Measurements from ENCODE around the gene GPER1.
"Not testable (repeated sequence)": the region's sequence is repeated elsewhere in the genome, so short reads cannot be mapped to it uniquely, and the experiment has no call there.

GPER1 gene

DNA sequence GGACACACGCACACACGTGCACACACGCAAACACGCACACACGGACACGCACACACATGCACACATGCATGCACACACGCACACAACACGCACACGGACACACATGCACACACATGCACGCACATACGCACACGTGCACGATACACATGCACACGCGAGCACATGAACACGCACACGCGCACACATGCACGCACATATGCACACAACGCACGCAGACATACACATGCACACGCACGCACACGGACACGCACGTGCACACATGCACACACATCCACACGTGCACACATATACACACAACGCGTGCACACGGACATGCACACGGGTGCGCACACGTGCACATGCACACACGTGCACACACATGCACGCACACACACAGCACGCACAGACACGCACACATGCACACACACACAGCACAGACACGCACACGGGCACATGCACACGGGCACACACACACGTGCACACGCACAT, 17.3 kb upstream of the GPER1 start:
- no peak for DNase-seq

DNA sequence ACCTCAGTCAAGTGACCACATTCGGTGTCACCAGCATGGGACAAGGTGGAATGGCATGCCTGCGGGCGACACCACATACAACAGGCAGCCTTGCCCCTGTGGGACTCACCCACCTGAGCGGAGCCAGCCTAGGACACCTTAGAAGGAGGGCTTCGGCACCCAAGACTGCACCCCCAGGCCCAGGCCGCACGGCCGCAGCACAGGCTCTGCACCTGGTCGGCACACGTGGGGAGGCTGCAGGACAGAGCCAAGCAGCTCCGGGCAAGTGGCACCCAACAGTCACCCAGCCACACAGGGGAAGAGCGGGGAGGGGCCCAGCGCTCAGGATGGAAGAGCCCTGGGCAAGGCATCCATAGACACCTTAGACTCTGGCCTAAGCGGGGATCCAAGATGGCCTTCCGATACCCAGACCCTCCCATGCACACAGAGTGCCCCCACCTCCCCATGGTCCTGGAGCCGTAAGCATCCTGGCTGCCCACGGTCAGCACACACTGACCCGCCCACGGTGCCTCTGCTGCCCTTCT, 16.1 kb upstream of the GPER1 start:
- no peak for DNase-seq

DNA sequence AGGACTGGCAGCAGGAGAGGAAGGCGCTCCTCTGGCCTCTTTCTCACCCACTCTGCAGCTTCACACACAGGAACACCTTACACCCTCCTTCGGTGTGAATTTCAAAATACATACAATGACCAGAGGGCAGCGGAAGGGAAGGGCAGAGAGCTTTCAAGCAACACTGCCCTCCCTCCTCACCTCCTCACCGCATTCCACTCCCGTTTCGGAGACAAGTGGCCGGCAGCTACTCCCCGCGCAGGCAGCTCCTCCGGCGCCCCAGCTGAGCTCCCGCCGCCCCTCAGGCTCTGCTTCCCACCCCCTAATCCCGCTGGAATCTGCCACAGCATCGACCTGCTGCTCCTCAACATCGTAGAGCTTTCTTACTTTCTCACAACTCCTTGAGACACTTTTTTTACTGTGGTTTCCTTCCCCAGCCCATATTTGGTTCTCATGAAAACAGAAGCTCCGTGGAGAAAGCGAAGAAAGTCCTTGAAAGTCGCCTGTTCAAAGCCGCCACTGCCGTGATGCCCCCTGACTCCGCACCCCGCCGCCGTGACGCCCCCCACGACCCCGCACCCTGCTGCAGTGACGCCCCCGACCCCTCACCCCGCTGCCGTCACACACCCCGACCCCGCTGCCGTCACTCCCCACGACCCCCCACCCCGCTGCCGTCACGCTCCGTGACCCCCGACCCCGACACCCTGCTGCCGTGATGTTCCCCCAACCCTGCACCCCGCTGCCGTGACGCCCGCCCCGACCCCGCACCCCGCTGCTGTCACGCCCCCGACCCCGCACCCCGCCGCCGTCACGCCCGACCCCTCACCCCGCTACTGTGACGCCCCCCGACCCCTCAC, 14.6 kb upstream of the GPER1 start:
- DNase-seq, result no peak

DNA sequence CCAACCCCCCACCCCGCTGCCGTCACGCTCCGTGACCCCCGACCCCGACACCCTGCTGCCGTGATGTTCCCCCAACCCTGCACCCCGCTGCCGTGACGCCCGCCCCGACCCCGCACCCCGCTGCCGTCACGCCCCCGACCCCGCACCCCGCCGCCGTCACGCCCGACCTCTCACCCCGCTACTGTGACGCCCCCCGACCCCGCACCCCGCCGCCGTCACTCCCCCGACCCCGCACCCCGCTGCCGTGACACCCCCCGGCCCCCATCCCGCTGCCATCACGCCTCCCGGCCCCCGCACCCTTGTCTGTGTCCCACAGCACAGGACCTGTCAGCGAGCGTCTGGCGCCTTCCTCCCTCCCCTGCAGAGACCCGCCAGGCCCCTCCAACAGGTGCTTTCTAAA, 13.9 kb upstream of the GPER1 start:
- not testable (repeated sequence) for DNase-seq

DNA sequence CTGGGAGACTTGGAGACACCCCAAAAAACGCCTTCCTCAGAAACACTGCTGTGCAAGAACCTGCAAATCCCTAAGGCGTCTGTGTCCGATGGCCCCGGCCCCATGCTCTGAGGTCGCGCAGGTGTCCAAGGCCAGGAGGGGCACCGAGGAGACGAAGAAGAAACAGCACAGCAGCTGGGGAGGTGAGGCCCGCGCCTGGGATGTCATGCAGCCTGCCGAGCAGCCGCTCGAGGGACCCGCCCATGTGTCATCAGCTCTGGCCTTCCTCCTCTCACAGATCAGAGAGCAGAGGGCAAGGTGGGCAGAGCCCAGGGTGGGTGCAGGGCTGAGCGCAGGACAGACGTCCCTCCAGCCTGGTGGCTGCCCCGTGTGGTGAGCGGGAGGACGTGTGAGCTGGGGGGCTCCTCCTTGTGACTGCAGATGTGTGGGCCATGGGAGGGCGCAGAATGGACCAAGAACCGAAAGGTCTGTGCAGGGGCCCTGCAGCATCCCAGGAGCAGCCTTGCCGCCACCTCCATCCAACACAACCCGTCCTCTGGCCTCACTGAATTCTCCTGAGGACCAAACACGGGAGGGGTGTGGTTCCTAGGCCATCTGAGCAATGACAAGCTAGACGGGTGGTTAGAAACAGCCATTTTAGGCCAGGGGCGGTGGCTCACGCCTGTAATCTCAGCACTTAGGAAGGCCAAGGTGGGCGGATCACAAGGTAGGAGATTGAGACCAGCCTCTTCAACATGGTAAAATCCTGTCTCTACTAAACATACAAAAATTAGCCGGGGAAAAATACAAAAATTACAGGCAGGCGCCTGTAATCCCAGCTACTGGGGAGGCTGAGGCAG, 13.1 kb upstream of the GPER1 start:
- DNase-seq, result no peak

DNA sequence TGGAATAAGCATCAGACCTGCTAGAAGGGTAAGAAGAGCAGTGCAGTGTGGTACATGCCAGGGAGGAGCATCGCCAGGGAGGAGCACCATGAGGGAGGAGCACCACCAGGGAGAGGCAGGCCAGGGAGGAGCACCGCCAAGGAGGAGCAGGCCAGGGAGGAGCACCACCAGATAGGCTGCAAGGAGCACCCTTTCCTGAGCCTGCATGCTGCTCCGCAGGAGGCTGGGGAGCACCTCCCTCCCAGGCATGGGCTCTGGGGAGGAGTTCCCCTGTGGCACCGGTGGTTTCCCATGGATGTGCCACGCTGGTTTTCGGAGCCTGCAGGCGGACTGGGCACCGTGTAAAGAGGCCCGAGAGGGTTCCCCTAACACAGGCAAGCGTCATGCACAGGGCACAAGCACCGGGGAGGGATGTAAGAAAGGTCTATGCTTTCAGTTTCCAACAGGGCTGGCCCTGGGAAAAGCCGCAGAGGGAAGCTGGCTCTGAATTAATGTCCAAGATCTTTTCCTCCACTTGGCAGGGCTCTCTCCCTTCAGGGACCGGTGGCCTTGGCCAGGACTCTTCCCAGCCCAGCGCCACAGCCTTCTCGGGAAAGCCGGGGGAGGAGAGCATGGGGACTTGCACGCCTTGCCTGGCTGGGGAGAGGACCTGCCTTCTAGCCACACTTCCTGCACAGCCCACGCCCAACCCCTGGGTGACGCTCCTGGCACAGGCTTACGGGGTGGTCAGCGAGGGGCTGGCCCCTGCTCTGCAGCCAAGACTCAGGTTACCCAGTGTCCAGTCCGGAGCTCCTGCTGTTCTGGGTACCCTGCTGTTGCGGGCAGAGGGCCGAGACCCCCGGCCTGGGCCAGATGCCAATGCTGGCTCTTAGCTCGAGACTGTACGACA, 11.5 kb upstream of the GPER1 start:
- no peak for DNase-seq

DNA sequence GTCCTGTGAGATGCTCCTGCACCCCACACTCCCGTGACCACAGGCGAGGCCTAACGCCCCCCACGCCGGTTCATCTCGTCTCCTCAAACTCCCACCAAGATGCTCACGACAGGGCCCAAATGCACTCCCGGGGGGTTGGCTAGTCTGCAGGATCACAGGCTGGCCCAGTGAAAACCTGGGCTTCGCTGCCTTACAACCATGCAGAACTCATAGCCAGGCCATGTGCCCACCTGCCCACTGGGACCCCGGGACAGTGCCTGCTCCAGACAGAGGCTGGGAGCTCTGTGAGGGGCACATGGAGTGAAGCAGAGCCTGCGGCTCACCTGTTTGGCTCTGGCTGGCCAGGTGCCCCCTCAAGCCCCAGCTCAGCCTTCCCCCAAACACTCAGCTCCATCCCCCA, 9.4 kb upstream of the GPER1 start:
- DNase-seq, result no peak

DNA sequence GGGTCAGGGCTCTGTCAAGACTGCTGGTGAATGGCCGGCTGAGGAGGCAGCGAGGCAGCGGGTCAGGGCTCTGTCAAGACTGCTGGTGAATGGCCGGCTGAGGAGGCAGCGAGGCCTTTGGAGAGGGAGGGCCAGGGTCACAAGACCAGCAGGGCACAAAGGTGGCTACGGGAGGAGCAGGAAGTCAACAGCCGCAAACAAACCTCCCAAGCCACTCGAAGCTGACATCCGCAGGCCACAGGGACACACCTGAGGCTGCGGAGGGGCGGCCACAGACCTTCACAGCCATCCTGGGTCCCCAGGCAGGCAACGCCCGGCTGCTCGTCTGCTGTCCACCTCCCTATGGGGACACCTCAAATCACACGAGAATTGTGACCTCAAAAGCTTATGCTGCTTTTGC, 8.9 kb upstream of the GPER1 start:
- DNase-seq, result no peak

DNA sequence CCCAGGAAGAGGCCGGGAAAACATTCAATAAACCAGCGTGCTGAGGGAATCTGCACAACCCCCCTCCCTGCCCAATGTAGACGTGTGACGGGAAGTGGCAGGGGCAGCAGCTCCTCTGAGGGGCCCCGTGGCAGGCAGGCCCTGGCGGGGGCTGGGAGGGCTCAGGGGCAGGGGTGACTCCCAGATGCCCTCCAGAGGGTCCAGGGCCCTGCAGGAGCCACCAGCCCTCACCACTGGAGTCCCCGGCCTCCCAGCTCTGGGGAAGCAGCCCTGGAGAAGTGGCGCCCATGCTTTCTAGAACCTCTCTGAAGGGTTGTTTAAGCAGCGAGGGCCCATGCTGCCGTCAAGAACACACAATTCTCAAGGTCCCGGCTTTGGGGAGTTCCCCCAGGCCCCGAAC, 8.4 kb upstream of the GPER1 start:
- DNase-seq, result no peak

DNA sequence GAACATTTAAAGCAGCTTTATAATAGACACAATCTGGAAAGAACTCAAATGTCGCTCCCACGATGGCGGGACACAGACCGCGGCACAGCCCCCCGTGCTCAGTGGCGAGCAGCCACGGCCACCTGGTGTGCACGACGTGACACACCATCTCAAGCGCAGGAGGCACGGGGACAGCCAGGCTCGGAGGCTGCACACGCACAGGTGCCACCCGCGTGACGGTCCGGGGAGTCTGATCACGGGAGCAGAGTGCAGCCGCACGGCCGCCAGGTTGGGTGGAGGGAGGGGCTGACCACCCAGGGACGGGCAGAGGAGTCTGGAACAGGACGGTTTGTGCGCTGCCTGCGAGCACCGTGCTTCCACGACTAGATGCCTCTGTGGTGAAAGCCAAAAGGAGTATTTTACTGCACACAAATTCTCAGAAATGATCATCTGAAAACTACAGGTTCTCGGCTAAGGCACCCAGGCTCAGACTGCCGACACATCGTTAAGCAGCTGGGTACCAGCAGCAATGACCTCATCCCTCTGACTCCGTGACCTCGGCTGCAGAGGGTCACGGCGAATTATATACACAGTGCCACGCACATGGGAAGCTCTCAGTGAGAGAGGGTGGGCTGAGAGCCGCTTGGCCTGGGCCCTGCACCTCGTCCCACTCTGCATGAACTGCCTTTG, 7.5 kb upstream of the GPER1 start:
- DNase-seq, result no peak

DNA sequence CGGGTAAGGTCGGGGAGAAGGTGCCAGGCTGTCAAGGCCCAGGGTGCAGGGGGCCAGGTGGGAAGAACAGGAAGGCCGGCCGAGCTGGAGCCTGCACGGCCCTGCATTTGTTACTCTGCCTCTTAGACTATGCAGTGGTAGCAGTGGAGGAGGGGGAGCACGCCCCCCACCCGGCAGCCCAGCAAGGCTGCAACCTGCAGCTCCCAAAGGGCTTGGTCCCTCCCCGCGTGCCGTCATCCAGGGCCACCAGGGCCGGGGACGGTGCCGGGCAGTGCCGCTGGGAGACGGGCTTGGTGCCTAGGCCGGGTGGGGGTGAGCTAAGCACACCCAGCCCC, 7.0 kb upstream of the GPER1 start:
- DNase-seq, result no peak

DNA sequence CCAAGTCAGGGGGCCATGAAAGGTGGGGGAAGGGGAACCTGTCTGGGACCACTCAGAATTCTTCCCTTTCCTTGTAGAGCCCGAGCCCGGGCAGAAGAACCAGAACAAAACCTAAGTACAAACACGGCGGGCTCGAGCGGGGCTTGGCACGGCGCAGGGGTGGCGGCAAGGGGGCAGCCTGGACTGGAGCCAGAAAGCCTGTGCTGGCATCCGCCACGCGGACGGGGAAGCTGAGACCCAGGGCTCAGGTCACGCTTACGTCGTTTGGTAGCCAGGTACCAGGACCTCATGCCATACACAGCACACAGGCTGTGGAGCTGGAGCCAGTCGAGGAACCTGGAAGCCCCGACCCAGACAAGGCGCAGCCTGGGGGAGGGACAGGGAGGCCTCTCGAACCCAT, 6.6 kb upstream of the GPER1 start:
- no peak for DNase-seq

DNA sequence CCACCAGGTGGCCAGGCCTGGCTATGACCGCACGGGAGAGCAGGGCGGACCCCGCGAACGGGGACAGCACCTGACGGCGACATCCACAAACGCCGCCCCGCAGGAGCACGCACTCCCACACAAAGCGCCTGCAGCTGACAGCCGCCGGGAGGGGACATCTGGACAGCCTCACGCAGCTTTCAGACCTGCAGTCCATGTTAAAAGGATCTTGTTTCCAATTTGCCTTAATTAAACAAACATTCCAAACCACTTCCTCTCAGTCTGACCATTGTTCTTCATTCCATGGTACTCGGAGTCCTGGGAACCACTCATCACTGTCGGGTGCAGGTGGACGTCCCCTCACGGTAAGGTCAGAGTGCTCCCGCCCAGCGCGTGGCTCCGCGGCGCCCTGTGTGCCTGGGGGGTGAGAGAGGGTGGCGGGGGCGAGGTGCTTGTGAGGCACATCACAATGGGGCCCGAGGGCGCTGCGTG, 5.9 kb upstream of the GPER1 start:
- no peak for DNase-seq

DNA sequence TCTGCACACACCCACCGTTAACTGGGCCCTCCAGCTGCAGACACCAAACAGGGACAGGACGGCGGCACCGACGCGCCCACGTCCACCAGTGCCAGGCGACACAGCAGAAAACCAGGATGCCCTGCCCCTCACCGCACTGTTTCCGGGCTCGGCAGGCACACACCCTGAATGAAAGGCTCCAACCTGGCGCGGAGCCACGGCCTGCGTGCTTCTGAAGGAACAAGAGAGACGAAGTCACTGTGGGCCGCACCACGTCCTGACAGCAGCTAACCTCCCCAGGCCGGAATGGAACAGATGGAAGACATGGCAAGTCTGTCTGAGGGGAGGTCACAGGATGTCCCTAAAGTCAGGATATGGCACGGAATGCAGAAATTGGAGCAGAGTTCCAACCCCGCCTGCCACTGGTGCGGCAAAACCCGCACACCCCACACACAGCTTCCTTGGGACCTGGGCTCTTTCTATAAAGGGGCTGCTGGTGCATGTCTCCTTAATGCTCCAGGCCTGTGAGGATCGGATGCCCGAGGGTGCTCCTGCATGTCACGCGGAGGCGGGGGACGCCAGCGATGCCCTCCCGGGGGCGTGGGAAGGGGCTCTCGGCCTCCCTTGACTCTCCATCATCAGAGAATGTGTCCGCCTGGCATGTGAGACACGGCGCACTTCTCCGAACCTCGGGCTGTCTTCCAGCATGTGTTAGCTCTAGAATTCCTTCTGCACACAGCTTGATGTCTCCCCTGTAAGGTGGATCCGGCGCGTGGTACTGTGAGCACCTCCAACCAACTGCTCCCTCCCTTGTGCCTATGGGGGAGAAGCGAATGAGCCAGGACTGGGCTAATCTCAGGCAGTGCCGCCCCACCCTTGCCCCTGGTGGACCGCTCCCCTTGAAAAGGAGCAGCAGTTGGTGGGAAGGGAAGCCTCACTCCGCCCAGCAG, 3.9 kb upstream of the GPER1 start:
- no peak for DNase-seq

DNA sequence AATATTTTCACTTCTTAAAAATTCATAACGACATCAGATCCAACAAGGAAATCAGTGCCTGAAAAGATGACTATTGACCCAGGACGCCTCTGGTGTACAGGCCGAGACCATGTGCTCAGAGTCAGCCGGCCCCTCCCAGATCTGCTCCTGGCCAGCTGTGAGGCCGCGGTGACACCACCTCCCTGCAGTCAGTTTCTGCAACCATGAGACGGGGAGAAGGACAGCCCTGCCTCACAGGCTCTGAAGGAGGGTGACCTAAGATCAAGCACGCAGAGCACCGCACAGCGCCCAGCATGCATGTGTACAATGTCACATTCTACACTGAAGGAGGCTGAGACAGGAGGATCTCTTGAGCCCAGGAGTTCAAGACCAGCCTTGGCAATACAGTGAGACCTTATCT, 2.6 kb upstream of the GPER1 start:
- DNase-seq, result no peak

DNA sequence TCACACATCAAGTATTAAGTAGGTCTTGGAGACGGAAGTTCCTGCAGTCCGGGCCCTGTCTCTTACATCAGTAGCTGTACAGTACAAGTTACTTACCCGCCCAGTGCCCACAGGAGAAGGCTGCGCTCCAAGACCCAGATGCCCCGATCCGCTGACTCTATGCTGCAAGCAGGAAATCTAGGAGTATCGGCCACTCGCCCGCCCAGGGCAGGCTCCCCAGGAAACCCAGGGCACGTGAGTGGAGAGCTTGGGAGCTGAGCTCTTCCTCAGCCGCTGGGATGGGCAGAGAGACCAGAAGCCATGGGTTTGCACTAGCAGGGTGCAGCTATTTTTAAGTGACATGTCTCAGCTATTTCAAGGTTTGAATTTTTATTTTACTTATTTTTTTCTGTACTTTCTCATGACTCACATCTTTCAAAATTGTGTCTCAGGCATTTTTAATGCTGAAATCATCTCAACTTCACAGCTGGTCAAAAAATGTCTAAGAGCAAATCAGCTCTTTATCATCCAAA, 1.9 kb upstream of the GPER1 start:
- no peak for DNase-seq

DNA sequence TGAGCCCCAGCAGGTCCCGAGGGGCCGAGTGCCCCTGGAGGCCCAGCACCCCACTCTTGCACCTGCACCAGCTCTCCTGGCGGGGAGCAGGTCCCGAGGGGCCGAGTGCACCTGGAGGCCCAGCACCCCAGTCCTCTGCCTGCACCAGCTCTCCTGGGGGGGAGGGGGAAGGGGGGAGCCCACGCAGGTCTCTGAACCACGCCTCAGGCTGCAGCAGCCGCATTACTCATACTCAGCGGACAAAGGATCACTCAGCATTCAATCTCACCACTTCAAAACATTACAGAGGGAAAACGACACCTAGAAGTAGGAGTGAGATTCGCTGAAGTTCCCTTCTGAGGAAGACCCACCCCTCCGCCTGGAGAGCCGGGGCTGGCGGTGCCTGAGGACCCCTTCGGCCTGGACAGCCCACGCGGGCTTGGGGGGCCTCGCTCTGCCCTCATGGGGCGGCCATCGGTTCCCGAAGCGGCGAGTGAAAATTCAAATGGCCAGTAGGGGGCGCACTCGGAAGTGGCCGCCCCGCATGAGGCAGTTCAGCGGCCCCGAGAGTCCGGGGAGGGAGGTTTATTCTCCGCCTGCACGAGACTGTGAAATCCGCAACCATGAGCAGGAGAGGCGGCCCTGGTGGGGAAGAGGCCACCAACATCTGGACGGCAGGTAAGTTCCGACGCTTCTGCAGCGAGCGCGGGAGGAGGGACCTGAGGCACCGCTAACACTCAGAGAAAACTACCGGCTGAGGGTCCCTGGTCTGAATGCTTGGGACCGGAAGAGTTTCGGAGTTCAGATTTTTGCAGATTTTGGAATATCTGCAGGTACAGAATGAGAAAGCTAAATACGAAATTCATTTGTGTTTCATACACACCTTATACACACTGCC, 1.1 kb upstream of the GPER1 start:
- DNase-seq, result peak; percentile 64

DNA sequence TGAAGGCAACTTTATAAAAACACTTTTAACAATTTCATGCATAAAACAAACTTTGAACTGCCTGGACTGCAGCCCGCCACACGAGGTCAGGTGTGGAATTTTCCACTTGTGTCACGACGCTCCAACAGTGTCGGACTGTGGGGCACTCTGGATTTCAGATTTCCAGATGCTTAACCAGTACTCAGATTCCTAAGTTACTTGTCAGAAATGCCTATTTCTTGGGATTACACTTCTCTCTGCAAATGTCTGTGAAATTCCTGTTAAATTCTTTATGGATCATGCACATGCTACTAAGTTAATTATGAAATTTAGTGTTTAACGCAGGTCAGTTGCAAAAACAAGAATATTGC, 473 bp upstream of the GPER1 start:
- DNase-seq, result no peak

DNA sequence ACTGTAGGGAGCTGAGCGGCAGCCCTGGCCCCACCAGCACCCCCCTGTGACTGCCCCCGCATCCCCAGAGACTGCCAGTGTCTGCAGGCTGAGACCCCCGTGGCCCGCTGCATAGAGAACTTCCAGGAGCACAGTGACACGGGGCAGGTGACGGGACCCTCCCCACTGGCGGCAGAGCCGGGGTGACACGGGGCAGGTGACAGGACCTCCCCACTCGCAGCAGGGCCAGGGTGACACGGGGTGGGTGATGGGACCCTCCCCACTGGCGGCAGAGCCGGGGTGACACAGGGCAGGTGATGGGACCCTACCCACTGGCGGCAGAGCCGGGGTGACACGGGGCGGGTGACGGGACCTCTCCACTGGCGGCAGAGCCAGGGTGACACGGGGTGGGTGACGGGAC, 2.3 kb downstream of the GPER1 start:
- DNase-seq, result no peak

Measured in effector CD4-positive, alpha-beta T cell (primary cell).